Keratinocyte (primary cell): ENCODE data around the gene RAC2.

Source experiments
- CTCF ChIP-seq, 3 experiments: IDR thresholded peaks in 1 of 3; conservative IDR thresholded peaks in 1 of 3; optimal IDR thresholded peaks in 1 of 3; 2 replicates in 2 of 3; 3 replicates in 1 of 3; pipeline versions ENCODE3 to v1.5.1; 2011; ENCODE audit warnings: low read length in 3 of 3, mild to moderate bottlenecking in 3 of 3, moderate library complexity in 2 of 3, control low read depth in 1 of 3, inconsistent platforms in 1 of 3; ENCODE audit not compliant: insufficient read depth in 2 of 3; ENCODE audit errors: extremely low read depth in 1 of 3
- EZH2 ChIP-seq: IDR thresholded peaks from one replicate; pipeline ENCODE4 v1.6.1; 2012; ENCODE audit warnings: inconsistent platforms, mild to moderate bottlenecking, low read length, moderate library complexity

GRCh38 chr22:37255558-37256006 is 11.5 kb upstream of the RAC2 start:
- TF ChIP-seq CTCF (optimal IDR thresholded peaks at IDR 0.05 in 1 of 3, IDR thresholded peaks at IDR 0.05 in 1 of 3, conservative IDR thresholded peaks at IDR 0.05 in 1 of 3; ENCODE audit: extremely low read depth in 1 of 3, insufficient read depth in 2 of 3, low read length in 3 of 3): no peak
- TF ChIP-seq EZH2: no peak
